Esophagus squamous epithelium (tissue), 5 donors: ENCODE data around the gene SV2B. TPM values are rescaled to one million over a fixed set of nuclear protein-coding genes. Genes with fewer than 3 reads are reported as not detected.

Experiments
- DNase-seq: peaks from one replicate; lab custom pipeline; 2025; lab: John Stamatoyannopoulos, UW
- H3K27ac ChIP-seq, 4 donors: fragments of 200-600 bp; sonication (generic); one replicate each; pipeline ENCODE4 v1.5.1; 2016 to 2019; ENCODE audit warnings: mild to moderate bottlenecking in 1 of 4
- H3K27me3 ChIP-seq, 4 donors: fragments of 200-600 bp; sonication (generic); 1 replicate in 3 of 4; 2 replicates in 1 of 4; pipeline versions ENCODE4 v1.5.1 to v1.6.0; 2017 to 2021; ENCODE audit warnings: antibody characterized with exemption in 1 of 4
- H3K36me3 ChIP-seq, 3 donors: fragments of 200-600 bp; sonication (generic); one replicate each; pipeline ENCODE4 v1.5.1; 2016 to 2019
- H3K4me1 ChIP-seq, 3 donors: fragments of 200-600 bp; sonication (generic); one replicate each; pipeline ENCODE4 v1.5.1; 2017 to 2019
- H3K4me3 ChIP-seq, 4 donors: fragments of 200-600 bp; sonication (generic); 1 replicate in 3 of 4; 2 replicates in 1 of 4; pipeline ENCODE4 v1.5.1; 2016 to 2019; ENCODE audit warnings: mild to moderate bottlenecking in 2 of 4, moderate library complexity in 1 of 4
- H3K9me3 ChIP-seq, 3 donors: fragments of 200-600 bp; sonication (generic); one replicate each; pipeline ENCODE4 v1.5.1; 2016 to 2019
- CTCF ChIP-seq, 6 experiments: fragments of 450-650 bp in 4 of 6; fragments of 200-600 bp in 2 of 6; sonication (generic) in 2 of 6; IDR thresholded peaks; one replicate each; pipeline ENCODE4 v1.5.1; 2016 to 2019; ENCODE audit warnings: antibody characterized with exemption in 6 of 6, mild to moderate bottlenecking in 4 of 6, moderate library complexity in 4 of 6
- POLR2A ChIP-seq, 4 donors: fragments of 450-650 bp; IDR thresholded peaks; one replicate each; pipeline ENCODE4 v1.6.1; 2017; ENCODE audit warnings: antibody characterized with exemption in 4 of 4, mild to moderate bottlenecking in 4 of 4, moderate library complexity in 3 of 4
- WGBS, 2 donors: methylation state at CpG; one replicate each; pipeline ENCODE4 v1.1.5; 2018; 5-methylcytosine and 5-hydroxymethylcytosine counted together
- intact Hi-C: fragments of 100-400 bp; cut with DNase I; formaldehyde crosslinking; loops from one replicate; pipeline ENCODE4 v1.15.0; 2022
- total RNA-seq, 4 donors: library from RNA; depleted of rRNA; stranded (reverse); fragments of >200 nt; gene quantifications; one replicate each; pipeline ENCODE4 v1.1.0, GENCODE V29; 2016
- donor health status: DM: yes; HTN: yes; CAD: no.

SV2B gene
- total RNA-seq, 4 donors from 2014 or later = 0.04 to 0.95 (median 0.59) TPM; not detected in 1

GRCh38 chr15:91345736-91346135, 245.7 kb downstream of the SV2B start:
- H3K36me3 ChIP-seq = no peaks in the 10 kb centered on the region
- H3K4me3 ChIP-seq = no peak overlapping the region
- no peaks in the 10 kb centered on the region for H3K4me1 ChIP-seq
- 69 to 81% methylated on average over 5 of the region's 5 CpGs for WGBS, 2 donors
- TF ChIP-seq CTCF (IDR thresholded peaks at IDR 0.05) (no peak), POLR2A (IDR thresholded peaks at IDR 0.05) (no peak)
- DNase-seq = no peak
- peaks cover 0 to 42% (median 0%) of the 10 kb centered on the region in 4 donors for H3K27me3 ChIP-seq
- H3K27ac ChIP-seq = no peak overlapping the region
- intact Hi-C loops = no loop called here
- H3K9me3 ChIP-seq = no peaks in the 10 kb centered on the region

- no peak for DNase-seq
- 63 to 72% methylated on average over 2 of the region's 2 CpGs for WGBS, 2 donors
- Histone ChIP-seq H3K4me1 (no peaks in the 10 kb centered on the region), H3K36me3 (no peaks in the 10 kb centered on the region), H3K27ac (no peak overlapping the region), H3K4me3 (no peak overlapping the region), H3K27me3 (peaks cover 0 to 37% (median 0%) of the 10 kb centered on the region in 4 donors), H3K9me3 (no peaks in the 10 kb centered on the region)
- intact Hi-C loops = no loop called here
- TF ChIP-seq POLR2A (IDR thresholded peaks at IDR 0.05) (no peak), CTCF (IDR thresholded peaks at IDR 0.05) (no peak)
Measured at GRCh38 chr15:91346259-91346658, 246.2 kb downstream of the SV2B start.

- Histone ChIP-seq H3K27me3 (peaks cover 0 to 26% (median 0%) of the 10 kb centered on the region in 4 donors), H3K27ac (no peak overlapping the region), H3K4me3 (no peak overlapping the region), H3K36me3 (no peaks in the 10 kb centered on the region), H3K4me1 (no peaks in the 10 kb centered on the region), H3K9me3 (no peaks in the 10 kb centered on the region)
- 13 to 31% methylated on average over 3 of the region's 3 CpGs for WGBS, 2 donors
- intact Hi-C loops = no loop called here
- TF ChIP-seq CTCF (IDR thresholded peaks at IDR 0.05) (no peak), POLR2A (IDR thresholded peaks at IDR 0.05) (no peak)
- DNase-seq = no peak
Measured at GRCh38 chr15:91348752-91349500, 248.9 kb downstream of the SV2B start.

Other genes with a start within 250 kb of the SV2B start
- 10 to 100 TPM; 27.7 to 43.3 (median 38.5) TPM for gene FURIN, start 231.7 kb upstream of the SV2B start, total RNA-seq
- 10 to 100 TPM in 2 of 4 donors, 1 to 10 TPM in 2; 1.8 to 13.4 (median 9.7) TPM for gene FES, start 215.8 kb upstream of the SV2B start, total RNA-seq
- gene MAN2A2, start 197.0 kb upstream of the SV2B start, total RNA-seq = 10 to 100 TPM in 3 of 4 donors, 1 to 10 TPM in 1; 9.9 to 25.2 (median 12.1) TPM
- 10 to 100 TPM in 3 of 4 donors, 1 to 10 TPM in 1; 5.8 to 13.7 (median 11.7) TPM for gene HDDC3, start 167.7 kb upstream of the SV2B start, total RNA-seq
- 10 to 100 TPM; 38.7 to 76.0 (median 64.2) TPM for gene UNC45A, start 165.0 kb upstream of the SV2B start, total RNA-seq
- gene RCCD1, start 145.4 kb upstream of the SV2B start, total RNA-seq = 10 to 100 TPM in 1 of 4 donors, 1 to 10 TPM in 3; 8.7 to 12.6 (median 9.8) TPM
- gene PRC1, start 105.7 kb upstream of the SV2B start, total RNA-seq = 100 to 1,000 TPM in 1 of 4 donors, 10 to 100 TPM in 3; 49.6 to 100 (median 58.4) TPM
- gene VPS33B, start 77.7 kb upstream of the SV2B start, total RNA-seq = 1 to 10 TPM; 3.3 to 9.0 (median 8.1) TPM